Mononuclear cell (primary cell): Measurements from ENCODE around the gene SEC14L6. TPM values are rescaled to one million over a fixed set of nuclear protein-coding genes. Genes with fewer than 3 reads are reported as not detected.

Source experiments
- H3K27me3 ChIP-seq: 2 replicates; pipeline ENCODE4 v1.6.0; 2011; ENCODE audit warnings: low read length, control low read depth; ENCODE audit not compliant: insufficient read depth
- H3K4me1 ChIP-seq: 2 replicates; pipeline ENCODE4 v1.5.1; 2011; ENCODE audit warnings: mild to moderate bottlenecking, low read length, control low read depth; ENCODE audit not compliant: insufficient read depth
- H3K4me3 ChIP-seq: 2 replicates; pipeline ENCODE4 v1.5.1; 2011; ENCODE audit warnings: mild to moderate bottlenecking, low read length, moderate library complexity
- H3K9me3 ChIP-seq: 2 replicates; pipeline ENCODE4 v1.5.1; 2011; ENCODE audit warnings: low read depth, mild to moderate bottlenecking, control low read depth, low read length
- total RNA-seq: library from RNA; depleted of rRNA; stranded (reverse); fragments of >200 nt; gene quantifications from one replicate; pipeline ENCODE4 v1.2.3, GENCODE V29; 2012

Gene SEC14L6
- total RNA-seq, 1 donor = not detected

- H3K4me1 ChIP-seq = no peaks in the 10 kb centered on the region
These were observed 43.0 kb downstream of the SEC14L6 start for GRCh38 chr22:30503551-30503950.

GRCh38 chr22:30502911-30503310, 43.6 kb downstream of the SEC14L6 start:
- Histone ChIP-seq H3K27me3 (peaks cover 16% of the 10 kb centered on the region), H3K9me3 (no peaks in the 10 kb centered on the region), H3K4me1 (no peaks in the 10 kb centered on the region), H3K4me3 (no peak overlapping the region)

More at GRCh38 chr22:30503551-30503950, 43.0 kb downstream of the SEC14L6 start:
- H3K9me3 ChIP-seq = no peaks in the 10 kb centered on the region
- H3K27me3 ChIP-seq = peaks cover 16% of the 10 kb centered on the region
- no peak overlapping the region for H3K4me3 ChIP-seq

- Histone ChIP-seq H3K27me3 (peaks cover 16% of the 10 kb centered on the region), H3K4me1 (no peaks in the 10 kb centered on the region), H3K4me3 (no peak overlapping the region), H3K9me3 (no peaks in the 10 kb centered on the region)
These were observed 44.4 kb downstream of the SEC14L6 start for GRCh38 chr22:30502153-30502552.

GRCh38 chr22:30500628-30501027, 45.9 kb downstream of the SEC14L6 start:
- Histone ChIP-seq H3K9me3 (no peaks in the 10 kb centered on the region), H3K4me1 (no peaks in the 10 kb centered on the region), H3K4me3 (no peak overlapping the region), H3K27me3 (peaks cover 13% of the 10 kb centered on the region)

GRCh38 chr22:30497466-30498150, 48.9 kb downstream of the SEC14L6 start:
- Histone ChIP-seq H3K27me3 (no peaks in the 10 kb centered on the region), H3K4me3 (no peak overlapping the region), H3K9me3 (no peaks in the 10 kb centered on the region), H3K4me1 (no peaks in the 10 kb centered on the region)

- Histone ChIP-seq H3K27me3 (no peaks in the 10 kb centered on the region), H3K4me3 (no peak overlapping the region), H3K4me1 (no peaks in the 10 kb centered on the region), H3K9me3 (no peaks in the 10 kb centered on the region)
These were observed 51.3 kb downstream of the SEC14L6 start for GRCh38 chr22:30495041-30495784.

GRCh38 chr22:30492144-30492543, 54.4 kb downstream of the SEC14L6 start:
- Histone ChIP-seq H3K27me3 (no peaks in the 10 kb centered on the region), H3K4me3 (no peak overlapping the region), H3K9me3 (no peaks in the 10 kb centered on the region), H3K4me1 (no peaks in the 10 kb centered on the region)

- Histone ChIP-seq H3K4me3 (no peak overlapping the region), H3K4me1 (no peaks in the 10 kb centered on the region), H3K27me3 (no peaks in the 10 kb centered on the region), H3K9me3 (no peaks in the 10 kb centered on the region)
These were observed 55.2 kb downstream of the SEC14L6 start for GRCh38 chr22:30491381-30491780.

GRCh38 chr22:30490399-30490798, 56.1 kb downstream of the SEC14L6 start:
- H3K27me3 ChIP-seq = no peaks in the 10 kb centered on the region
- H3K4me3 ChIP-seq = no peak overlapping the region
- H3K4me1 ChIP-seq = no peaks in the 10 kb centered on the region
- H3K9me3 ChIP-seq = no peaks in the 10 kb centered on the region

- H3K27me3 ChIP-seq = no peaks in the 10 kb centered on the region
- no peaks in the 10 kb centered on the region for H3K4me1 ChIP-seq
- H3K9me3 ChIP-seq = no peaks in the 10 kb centered on the region
- no peak overlapping the region for H3K4me3 ChIP-seq
These were observed 58.4 kb downstream of the SEC14L6 start for GRCh38 chr22:30488121-30488520.

- Histone ChIP-seq H3K27me3 (no peaks in the 10 kb centered on the region), H3K4me1 (no peaks in the 10 kb centered on the region), H3K9me3 (no peaks in the 10 kb centered on the region), H3K4me3 (no peak overlapping the region)
These were observed 59.9 kb downstream of the SEC14L6 start for GRCh38 chr22:30486661-30487115.

- no peaks in the 10 kb centered on the region for H3K4me1 ChIP-seq
These were observed 60.4 kb downstream of the SEC14L6 start for GRCh38 chr22:30486118-30486517.

GRCh38 chr22:30485362-30485988, 61.1 kb downstream of the SEC14L6 start:
- Histone ChIP-seq H3K27me3 (no peaks in the 10 kb centered on the region), H3K4me1 (no peaks in the 10 kb centered on the region), H3K9me3 (no peaks in the 10 kb centered on the region), H3K4me3 (no peak overlapping the region)

More at GRCh38 chr22:30486118-30486517, 60.4 kb downstream of the SEC14L6 start:
- Histone ChIP-seq H3K4me3 (no peak overlapping the region), H3K27me3 (no peaks in the 10 kb centered on the region), H3K9me3 (no peaks in the 10 kb centered on the region)

GRCh38 chr22:30483169-30483568, 63.4 kb downstream of the SEC14L6 start:
- Histone ChIP-seq H3K9me3 (no peaks in the 10 kb centered on the region), H3K4me3 (no peak overlapping the region), H3K4me1 (no peaks in the 10 kb centered on the region), H3K27me3 (no peaks in the 10 kb centered on the region)

GRCh38 chr22:30481711-30482110, 64.8 kb downstream of the SEC14L6 start:
- H3K9me3 ChIP-seq = no peaks in the 10 kb centered on the region
- no peak overlapping the region for H3K4me3 ChIP-seq
- H3K27me3 ChIP-seq = no peaks in the 10 kb centered on the region

More at GRCh38 chr22:30481711-30482110, 64.8 kb downstream of the SEC14L6 start:
- no peaks in the 10 kb centered on the region for H3K4me1 ChIP-seq
